ENCODE data around the gene TBC1D9B.

- no peak for TF ChIP-seq USF1 (IDR thresholded peaks at IDR 0.05)
- TF ChIP-seq RAD21 (IDR thresholded peaks at IDR 0.05; ENCODE audit: low read depth) = no peak
- TF ChIP-seq YY1 (IDR thresholded peaks at IDR 0.05; ENCODE audit: low read depth) = no peak
- no peak for TF ChIP-seq EP300 (IDR thresholded peaks at IDR 0.05; ENCODE audit: borderline replicate concordance)
- TF ChIP-seq REST (IDR thresholded peaks at IDR 0.05; ENCODE audit: low read depth) = no peak
- TF ChIP-seq NFIC (IDR thresholded peaks at IDR 0.05) = no peak
- TF ChIP-seq FOXM1 (IDR thresholded peaks at IDR 0.05; ENCODE audit: borderline replicate concordance, low read depth) = no peak
- no peak for TF ChIP-seq CREB1 (IDR thresholded peaks at IDR 0.05; ENCODE audit: low read depth)
Observed at GRCh38 chr5:179900206-179900605, 7.5 kb downstream of the TBC1D9B start.
